NB4 (cell line): ENCODE results near the gene MPO.

Source experiments
- DNase-seq: peaks from one replicate; pipeline ENCODE4 v3.0.0; 2010; ENCODE audit warnings: low read depth
- H3K4me3 ChIP-seq: one replicate; pipeline ENCODE4 v1.5.1; 2011; ENCODE audit warnings: mild to moderate bottlenecking, low read depth, low read length, moderate library complexity
- CTCF ChIP-seq: IDR thresholded peaks from one replicate; pipeline ENCODE4 v1.5.1; 2012; ENCODE audit warnings: low read depth, low read length
- MAX ChIP-seq: IDR thresholded peaks from 2 replicates; pipeline ENCODE4 v1.6.1; 2011; ENCODE audit warnings: low read depth, low read length
- MYC ChIP-seq: IDR thresholded peaks from 2 replicates; pipeline ENCODE4 v1.6.1; 2011; ENCODE audit warnings: low read depth, low read length
- POLR2A ChIP-seq: IDR thresholded peaks from 2 replicates; pipeline ENCODE4 v1.6.1; 2011; ENCODE audit warnings: mild to moderate bottlenecking; ENCODE audit not compliant: insufficient read length; ENCODE audit errors: extremely low read depth

Gene MPO

GRCh38 chr17:58316260-58316960, 35.7 kb upstream of the MPO start:
- TF ChIP-seq POLR2A, result peak; percentile 13
- TF ChIP-seq MAX, result no peak
- no peak for TF ChIP-seq MYC
- no peak for TF ChIP-seq CTCF
- H3K4me3 ChIP-seq, result no peak overlapping the region
- no peak for DNase-seq

GRCh38 chr17:58315750-58316149, 35.0 kb upstream of the MPO start:
- no peak for TF ChIP-seq POLR2A
- TF ChIP-seq CTCF, result no peak
- TF ChIP-seq MYC, result no peak
- TF ChIP-seq MAX, result no peak
- no peak overlapping the region for H3K4me3 ChIP-seq

GRCh38 chr17:58315281-58315711, 34.6 kb upstream of the MPO start:
- DNase-seq, result no peak
- no peak overlapping the region for H3K4me3 ChIP-seq
- no peak for TF ChIP-seq CTCF
- no peak for TF ChIP-seq MAX
- no peak for TF ChIP-seq MYC

More at GRCh38 chr17:58315750-58316149, 35.0 kb upstream of the MPO start:
- DNase-seq, result no peak

- TF ChIP-seq MAX (no peak), POLR2A (no peak), CTCF (no peak), MYC (no peak)
- H3K4me3 ChIP-seq, result no peak overlapping the region
- no peak for DNase-seq
Measured at GRCh38 chr17:58314706-58315015, 33.9 kb upstream of the MPO start.

- TF ChIP-seq MAX, result no peak
- no peak for TF ChIP-seq MYC
- TF ChIP-seq CTCF, result no peak
- no peak for TF ChIP-seq POLR2A
- DNase-seq, result no peak
Measured at GRCh38 chr17:58313815-58314705, 33.3 kb upstream of the MPO start.

More at GRCh38 chr17:58313815-58314705, 33.3 kb upstream of the MPO start:
- no peak overlapping the region for H3K4me3 ChIP-seq
